Measurements from ENCODE around the gene RNU7-1.

DNA sequence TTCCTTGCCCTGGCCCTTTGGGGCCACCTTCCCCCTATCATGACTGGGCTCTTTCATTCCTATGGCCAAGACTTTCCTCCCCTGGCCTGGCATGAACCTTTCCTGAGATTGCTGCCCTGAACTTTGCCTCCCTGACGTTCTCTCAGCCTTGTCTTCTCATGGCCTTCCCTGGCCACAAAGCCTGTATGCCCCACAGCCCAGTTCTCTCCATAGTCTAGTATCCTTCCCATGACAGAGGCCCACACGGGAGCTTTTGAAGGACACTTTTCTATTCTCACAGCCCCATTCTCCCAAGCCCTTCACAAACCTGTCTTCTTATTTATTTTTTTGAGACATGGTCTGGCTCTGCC lies 4.5 kb upstream of the RNU7-1 start:
- TF ChIP-seq CTCF (conservative IDR thresholded peaks at IDR 0.05) (no peak), ZFX (IDR thresholded peaks at IDR 0.05) (no peak)
